GM12873 (cell line): ENCODE data around the gene MED13.

Experiments used
- CTCF ChIP-seq: IDR thresholded peaks from 2 replicates; pipeline ENCODE4 v1.5.1; 2012; ENCODE audit warnings: low read depth, mild to moderate bottlenecking, moderate library complexity, low read length, control low read depth; ENCODE audit not compliant: insufficient read depth; ENCODE audit errors: missing control alignments

MED13 gene

DNA sequence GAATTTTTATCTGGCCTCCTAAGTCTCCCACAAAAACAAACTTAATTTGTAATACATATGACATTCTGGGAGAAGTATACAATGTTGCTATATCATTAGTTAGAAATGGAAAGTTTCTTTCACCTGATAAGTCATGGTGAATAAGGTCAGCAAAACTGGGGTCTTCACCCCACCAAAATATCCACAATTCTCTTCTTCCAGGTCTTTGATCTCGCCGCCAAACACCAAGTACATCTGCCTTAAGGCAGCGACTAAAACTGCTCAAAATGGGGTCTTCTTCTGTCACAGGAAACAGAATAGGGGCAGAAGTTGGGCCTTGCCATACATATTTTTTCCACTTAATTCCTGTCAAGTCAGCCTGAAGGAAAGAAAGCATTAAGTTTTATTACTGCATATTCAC lies 2.1 kb downstream of the MED13 start:
- TF ChIP-seq CTCF, result no peak

- no peak for TF ChIP-seq CTCF
Observed at GRCh38 chr17:62062302-62062701, 2.8 kb downstream of the MED13 start.

DNA sequence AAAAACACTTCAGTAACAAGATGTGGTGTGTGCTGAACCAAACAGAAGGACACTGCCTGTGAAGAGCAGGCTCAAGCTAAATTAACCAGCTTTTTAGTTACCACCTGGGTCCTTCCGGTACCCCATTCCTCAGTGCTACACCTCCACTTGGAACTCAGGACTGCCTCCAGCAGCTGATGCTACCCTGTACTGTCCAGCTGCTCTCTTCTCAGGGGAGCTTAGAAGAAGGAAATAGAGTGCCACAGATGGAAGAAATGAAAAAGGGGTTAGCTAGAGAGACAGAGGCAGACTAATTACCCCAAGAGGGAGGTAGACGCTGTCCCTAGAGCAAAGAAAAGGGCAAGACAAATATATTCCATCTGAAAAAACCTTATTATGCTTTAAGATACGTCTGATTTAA lies 5.7 kb downstream of the MED13 start:
- TF ChIP-seq CTCF, result no peak

- no peak for TF ChIP-seq CTCF
Observed at GRCh38 chr17:62058611-62059010, 6.5 kb downstream of the MED13 start.

DNA sequence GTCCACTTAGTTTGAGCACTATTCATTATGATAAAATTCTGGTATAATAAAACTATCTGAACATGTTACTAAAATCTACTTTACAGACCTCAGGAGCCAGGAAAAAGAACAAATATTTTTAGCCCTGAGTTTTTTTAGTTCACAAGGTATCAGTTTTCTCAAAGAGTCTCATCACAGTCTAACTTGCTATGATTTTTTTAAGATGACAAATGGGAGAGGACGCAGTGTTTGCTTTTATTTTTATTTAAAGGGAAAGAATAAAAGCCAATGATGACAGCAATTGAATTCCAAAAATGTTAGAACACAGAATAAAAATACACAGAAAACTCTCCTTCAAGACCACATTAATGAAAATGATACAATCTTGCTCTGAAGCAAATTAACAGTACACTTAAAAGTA lies 7.4 kb downstream of the MED13 start:
- no peak for TF ChIP-seq CTCF

- TF ChIP-seq CTCF, result no peak
Observed at GRCh38 chr17:62052765-62053338, 12.2 kb downstream of the MED13 start.

- TF ChIP-seq CTCF, result no peak
Observed at GRCh38 chr17:62051053-62051452, 14.0 kb downstream of the MED13 start.
